Measurements from ENCODE around the gene PPP1R37. TPM values are rescaled to one million over a fixed set of nuclear protein-coding genes. Genes with fewer than 3 reads are reported as not detected.
A peak's percentile ranks its signal among the peaks of the same experiment; 100 is the strongest.

Gene PPP1R37
- total and polyA plus RNA-seq, 2 of the 13 experiments (the other 11 are each of a cell fraction or from before 2014, with no cell fraction given), result 9.0 to 14.3 TPM

- TF ChIP-seq E2F1 (CRISPR knock-in tag; IDR thresholded peaks at IDR 0.05) (peak; percentile 58; the same call in 1 of the 2 replicates), ZBTB25 (CRISPR knock-in tag; IDR thresholded peaks at IDR 0.05) (peak; percentile 85; the same call in 1 of the 2 replicates), HHEX (CRISPR knock-in tag; IDR thresholded peaks at IDR 0.05) (no peak), REXO4 (CRISPR knock-in tag; IDR thresholded peaks at IDR 0.05; ENCODE audit: borderline replicate concordance) (no peak; the same call in 1 of the 2 replicates), SNAPC2 (CRISPR knock-in tag; IDR thresholded peaks at IDR 0.05) (no peak), ZNF530 (CRISPR knock-in tag; IDR thresholded peaks at IDR 0.05; ENCODE audit: low read depth) (no peak), KAT2B (IDR thresholded peaks at IDR 0.05; ENCODE audit: borderline replicate concordance, low read depth, low read length) (no peak), TRIM24 (CRISPR knock-in tag; IDR thresholded peaks at IDR 0.05) (no peak), MIXL1 (CRISPR knock-in tag; IDR thresholded peaks at IDR 0.05) (peak; percentile 63; the same call in 1 of the 2 replicates), CREBL2 (CRISPR knock-in tag; IDR thresholded peaks at IDR 0.05; ENCODE audit: borderline replicate concordance) (peak; percentile 78; the same call in 1 of the 2 replicates), TMF1 (CRISPR knock-in tag; IDR thresholded peaks at IDR 0.05; ENCODE audit: low read depth) (peak; percentile 95), ZNF33B (CRISPR knock-in tag; IDR thresholded peaks at IDR 0.05) (peak; percentile 61; the same call in 1 of the 2 replicates), CHD2 (IDR thresholded peaks at IDR 0.05; ENCODE audit: low read depth, low read length) (no peak), ZNF75D (CRISPR knock-in tag; IDR thresholded peaks at IDR 0.05; ENCODE audit: borderline replicate concordance) (no peak), NCOA1 (CRISPR knock-in tag; IDR thresholded peaks at IDR 0.05) (no peak), DZIP1 (CRISPR knock-in tag; IDR thresholded peaks at IDR 0.05) (peak; percentile 81; the same call in 1 of the 2 replicates), ZNF207 (IDR thresholded peaks at IDR 0.05; ENCODE audit: borderline replicate concordance) (no peak), SIN3B (IDR thresholded peaks at IDR 0.05; ENCODE audit: low read length) (peak; percentile 90), PTBP1 (IDR thresholded peaks at IDR 0.05; ENCODE audit: low read depth, low read length, poor library complexity, severe bottlenecking) (no peak), CBFB (CRISPR knock-in tag; IDR thresholded peaks at IDR 0.05) (peak; percentile 79; the same call in 1 of the 2 replicates), PPARG (CRISPR knock-in tag; conservative IDR thresholded peaks at IDR 0.05) (peak; percentile 72), RFX1 (IDR thresholded peaks at IDR 0.05) (no peak), FLYWCH1 (CRISPR knock-in tag; IDR thresholded peaks at IDR 0.05) (no peak)
Observed at GRCh38 chr19:45079063-45079910, 13.7 kb upstream of the PPP1R37 start, which contains the start of gene GEMIN7 (continued).

All from HepG2 (cell line).